GM12865 (cell line): Measurements from ENCODE around the gene DOK7.

ENCODE experiments used
- DNase-seq: peaks from one replicate; pipeline ENCODE4 v3.0.0; 2010; ENCODE audit warnings: low read depth
- H3K4me3 ChIP-seq: 2 replicates; pipeline ENCODE4 v1.5.1; 2011; ENCODE audit warnings: mild to moderate bottlenecking, low read depth, low read length, control low read depth
- CTCF ChIP-seq: IDR thresholded peaks from 2 replicates; pipeline ENCODE4 v1.5.1; 2011; ENCODE audit warnings: low read length, control low read depth, low read depth, inconsistent platforms; ENCODE audit not compliant: insufficient read depth; ENCODE audit errors: missing control alignments

The DOK7 gene

GRCh38 chr4:3471886-3472285 lies 8.8 kb downstream of the DOK7 start:
- H3K4me3 ChIP-seq, result no peak overlapping the region
- DNase-seq, result no peak
- TF ChIP-seq CTCF, result no peak

GRCh38 chr4:3472411-3473141 lies 9.5 kb downstream of the DOK7 start:
- no peak for DNase-seq
- H3K4me3 ChIP-seq, result no peak overlapping the region
- no peak for TF ChIP-seq CTCF

- no peak for TF ChIP-seq CTCF
- no peak overlapping the region for H3K4me3 ChIP-seq
- no peak for DNase-seq
These were observed 10.3 kb downstream of the DOK7 start for GRCh38 chr4:3473181-3473950.

GRCh38 chr4:3473996-3474765 lies 11.1 kb downstream of the DOK7 start:
- DNase-seq, result no peak
- TF ChIP-seq CTCF, result no peak
- H3K4me3 ChIP-seq, result no peak overlapping the region

GRCh38 chr4:3475041-3475712 lies 12.1 kb downstream of the DOK7 start:
- H3K4me3 ChIP-seq, result no peak overlapping the region
- DNase-seq, result no peak
- TF ChIP-seq CTCF, result no peak

- no peak overlapping the region for H3K4me3 ChIP-seq
- DNase-seq, result no peak
- TF ChIP-seq CTCF, result no peak
These were observed 12.7 kb downstream of the DOK7 start for GRCh38 chr4:3475713-3476260.
